HG03460 (cell line): ENCODE data around the gene PTEN.
"Not testable (repeated sequence)": the region's sequence is repeated elsewhere in the genome, so short reads cannot be mapped to it uniquely, and the experiment has no call there.

Experiments used
- ATAC-seq: cut with Tn5 transposase; IDR thresholded peaks from one replicate; pipeline ENCODE4 v1.9.1; 2021; ENCODE audit not compliant: unreplicated experiment

PTEN gene

GRCh38 chr10:87868277-87868676, 4.9 kb downstream of the PTEN start:
- no peak for ATAC-seq

GRCh38 chr10:87869139-87869538, 5.7 kb downstream of the PTEN start:
- ATAC-seq, result not testable (repeated sequence)

GRCh38 chr10:87869773-87870551, 6.5 kb downstream of the PTEN start:
- ATAC-seq, result no peak

- ATAC-seq, result no peak
These were observed 9.4 kb downstream of the PTEN start for GRCh38 chr10:87872828-87873227.

- no peak for ATAC-seq
These were observed 10.2 kb downstream of the PTEN start for GRCh38 chr10:87873656-87874055.

GRCh38 chr10:87875929-87876571, 12.6 kb downstream of the PTEN start:
- no peak for ATAC-seq

GRCh38 chr10:87878664-87879459, 15.4 kb downstream of the PTEN start:
- ATAC-seq, result no peak

- ATAC-seq, result no peak
These were observed 16.9 kb downstream of the PTEN start for GRCh38 chr10:87880336-87880735.

GRCh38 chr10:87881373-87882059, 18.1 kb downstream of the PTEN start:
- not testable (repeated sequence) for ATAC-seq

- ATAC-seq, result no peak
These were observed 19.3 kb downstream of the PTEN start for GRCh38 chr10:87882555-87883294.

GRCh38 chr10:87886635-87887034, 23.2 kb downstream of the PTEN start:
- no peak for ATAC-seq

GRCh38 chr10:87887146-87887545, 23.7 kb downstream of the PTEN start:
- ATAC-seq, result no peak

- no peak for ATAC-seq
These were observed 24.3 kb downstream of the PTEN start for GRCh38 chr10:87887548-87888289.

- no peak for ATAC-seq
These were observed 32.0 kb downstream of the PTEN start for GRCh38 chr10:87895430-87895829.

- ATAC-seq, result no peak
These were observed 32.8 kb downstream of the PTEN start for GRCh38 chr10:87896216-87896615.

- ATAC-seq, result not testable (repeated sequence)
These were observed 34.5 kb downstream of the PTEN start for GRCh38 chr10:87897957-87898356.

GRCh38 chr10:87903396-87903795, 40.0 kb downstream of the PTEN start:
- ATAC-seq, result not testable (repeated sequence)

GRCh38 chr10:87913156-87913921, 49.9 kb downstream of the PTEN start:
- ATAC-seq, result no peak

- no peak for ATAC-seq
These were observed 52.0 kb downstream of the PTEN start for GRCh38 chr10:87915406-87915805.
